Middle frontal gyrus (tissue), 1 donor: ENCODE data around the gene GSPT2.
"Not testable (repeated sequence)": the region's sequence is repeated elsewhere in the genome, so short reads cannot be mapped to it uniquely, and the experiment has no call there.

Source experiments
- DNase-seq: peaks from one replicate; pipeline ENCODE4 v3.0.0-alpha.2; 2015; ENCODE audit warnings: low spot score; ENCODE audit errors: extremely low spot score

The GSPT2 gene

DNA sequence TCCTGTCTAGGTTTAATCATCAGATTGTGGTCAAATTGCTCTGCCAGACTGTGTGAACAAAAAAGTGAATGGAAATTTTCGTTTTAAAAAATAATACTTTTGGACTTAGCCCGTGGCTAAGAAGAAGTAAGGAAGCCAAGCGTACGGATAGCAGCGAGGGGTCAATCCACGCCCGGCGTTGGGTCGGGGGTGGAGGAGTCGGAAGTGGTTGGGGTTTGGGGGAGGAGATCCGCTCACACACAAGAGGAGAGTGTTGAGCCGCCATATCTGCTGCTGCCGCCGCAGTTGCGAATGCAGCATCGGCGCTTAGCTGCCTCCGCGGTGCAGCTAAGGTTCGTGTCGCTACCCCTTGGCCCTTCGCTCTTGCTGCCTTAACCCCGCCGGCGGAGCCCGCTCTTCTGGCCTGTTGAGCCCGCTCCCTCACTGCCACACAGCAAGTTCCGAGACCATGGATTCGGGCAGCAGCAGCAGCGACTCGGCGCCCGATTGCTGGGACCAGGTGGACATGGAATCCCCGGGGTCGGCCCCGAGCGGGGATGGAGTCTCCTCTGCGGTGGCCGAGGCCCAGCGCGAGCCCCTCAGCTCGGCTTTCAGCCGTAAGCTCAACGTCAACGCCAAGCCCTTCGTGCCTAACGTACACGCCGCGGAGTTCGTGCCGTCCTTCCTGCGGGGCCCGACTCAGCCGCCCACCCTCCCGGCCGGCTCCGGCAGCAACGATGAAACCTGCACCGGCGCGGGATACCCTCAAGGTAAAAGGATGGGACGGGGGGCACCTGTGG is at the start of gene GSPT2:
Gene GSPT2 (plus strand): TSS at position 264 of the 779 bp plus-strand sequence. CDS start 185 bp downstream, at position 449.
- DNase-seq: peak; percentile 6

DNA sequence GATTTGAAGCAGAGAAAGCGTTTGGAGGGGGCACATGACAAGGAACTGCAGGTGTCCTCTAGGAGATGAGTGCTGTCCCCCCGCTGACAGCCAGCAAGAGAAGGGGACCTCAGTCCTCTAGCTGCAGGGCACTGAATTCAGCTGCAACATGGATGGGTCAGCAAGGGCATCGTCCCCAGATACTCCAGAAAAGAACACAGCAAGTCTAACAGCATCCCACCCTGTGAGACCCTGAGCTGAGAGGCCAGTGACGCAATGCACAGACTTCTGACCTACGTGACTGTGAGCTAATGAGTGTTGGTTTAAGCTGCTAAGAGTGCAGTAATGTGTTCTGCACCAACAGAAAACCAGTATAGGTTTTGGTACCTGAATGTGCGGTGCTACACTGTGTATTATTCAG is 49.0 kb upstream of the GSPT2 start:
- no peak for DNase-seq

DNA sequence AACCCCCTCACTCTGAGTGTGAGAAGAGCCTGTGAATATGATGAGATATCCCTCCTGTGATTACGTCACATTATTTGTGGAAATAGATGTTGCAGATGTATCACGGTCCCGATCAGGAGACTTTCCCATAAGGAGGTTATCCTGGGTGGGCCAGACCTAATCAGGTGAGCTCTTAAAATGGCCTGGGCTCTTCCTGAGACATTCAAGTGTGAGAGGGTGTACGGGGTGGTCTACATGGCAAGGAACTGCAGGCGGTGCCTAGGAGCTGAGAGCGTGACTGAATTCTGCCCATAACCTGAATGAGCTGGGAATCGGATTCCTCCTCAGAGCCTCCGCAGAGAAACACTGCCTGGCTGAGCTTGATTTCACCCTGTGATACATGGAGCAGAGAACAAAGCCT is 45.8 kb upstream of the GSPT2 start:
- DNase-seq: no peak

DNA sequence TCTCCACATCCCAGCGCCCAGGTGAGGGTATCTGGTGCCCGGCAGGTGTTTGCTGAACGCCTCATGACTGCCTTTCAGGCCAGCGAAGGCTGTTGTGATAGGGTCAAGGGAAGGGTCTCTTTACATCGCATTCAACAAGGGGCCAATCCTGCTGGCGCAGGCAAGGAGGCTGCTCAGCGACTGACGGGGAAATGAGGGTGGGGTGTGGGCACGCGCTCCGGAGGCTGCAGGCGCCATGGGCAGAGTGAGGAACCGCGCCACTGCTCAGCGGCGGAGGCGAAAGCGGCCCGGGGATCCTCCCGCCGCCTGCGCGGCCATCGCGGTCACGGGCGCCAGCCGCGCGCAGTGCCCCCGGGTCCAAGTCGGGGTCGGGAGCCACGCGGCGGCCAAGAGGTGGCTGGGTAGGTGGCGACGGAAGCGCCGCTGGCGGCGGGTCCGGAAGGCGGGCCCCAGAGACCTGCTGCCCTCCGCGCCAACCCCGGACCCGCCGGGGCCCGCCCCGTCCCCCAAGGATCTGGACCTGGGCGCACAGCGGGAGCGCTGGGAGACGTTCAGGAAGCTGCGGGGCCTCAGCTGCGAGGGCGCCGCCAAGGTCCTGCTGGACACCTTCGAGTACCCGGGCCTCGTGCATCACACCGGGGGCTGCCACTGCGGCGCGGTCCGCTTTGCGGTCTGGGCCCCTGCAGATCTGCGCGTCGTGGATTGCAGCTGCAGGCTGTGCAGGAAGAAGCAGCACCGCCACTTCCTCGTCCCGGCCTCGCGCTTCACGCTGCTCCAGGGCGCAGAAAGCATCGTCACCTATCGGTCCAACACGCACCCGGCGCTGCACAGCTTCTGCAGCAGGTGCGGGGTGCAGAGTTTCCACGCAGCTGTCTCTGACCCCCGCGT is 32.7 kb upstream of the GSPT2 start, which contains the start of gene CENPVL1:
Gene CENPVL1 (plus strand): TSS at position 236 of the 888 bp plus-strand sequence. CDS start 0 bp downstream, at position 236.
- not testable (repeated sequence) for DNase-seq

DNA sequence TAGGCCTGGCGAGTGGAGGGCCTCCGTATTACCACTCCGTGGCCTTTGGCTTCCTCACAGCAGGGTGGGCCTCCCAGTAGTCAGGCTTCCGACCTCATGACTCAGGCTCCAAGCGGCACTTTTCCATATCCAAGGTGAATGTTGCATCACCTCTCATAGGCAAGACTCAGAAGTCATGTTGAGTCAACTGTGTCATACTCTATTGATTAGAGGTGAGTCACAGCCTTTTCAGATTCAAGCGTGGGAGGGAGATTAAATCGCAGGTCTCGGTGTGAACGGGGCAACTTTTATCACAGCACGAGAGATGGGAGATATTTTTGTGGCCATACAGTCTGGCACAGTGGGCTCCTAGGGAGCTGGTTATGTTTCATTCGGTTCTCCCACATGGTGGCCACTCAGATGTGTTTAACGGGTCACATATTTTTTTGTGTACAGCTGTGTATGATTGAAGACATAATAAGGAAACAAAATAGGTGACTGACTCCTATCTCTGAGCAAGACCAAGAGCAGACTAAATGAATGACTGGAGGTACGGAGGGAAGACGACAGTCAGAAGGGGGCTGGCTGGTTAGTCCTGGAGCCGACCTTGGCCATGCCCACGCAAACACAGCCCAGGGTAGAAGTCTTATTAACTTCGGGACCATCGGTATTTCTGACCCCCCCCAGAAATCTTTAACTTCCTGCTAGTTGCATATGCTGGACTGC is 30.1 kb upstream of the GSPT2 start:
- DNase-seq: not testable (repeated sequence)

DNA sequence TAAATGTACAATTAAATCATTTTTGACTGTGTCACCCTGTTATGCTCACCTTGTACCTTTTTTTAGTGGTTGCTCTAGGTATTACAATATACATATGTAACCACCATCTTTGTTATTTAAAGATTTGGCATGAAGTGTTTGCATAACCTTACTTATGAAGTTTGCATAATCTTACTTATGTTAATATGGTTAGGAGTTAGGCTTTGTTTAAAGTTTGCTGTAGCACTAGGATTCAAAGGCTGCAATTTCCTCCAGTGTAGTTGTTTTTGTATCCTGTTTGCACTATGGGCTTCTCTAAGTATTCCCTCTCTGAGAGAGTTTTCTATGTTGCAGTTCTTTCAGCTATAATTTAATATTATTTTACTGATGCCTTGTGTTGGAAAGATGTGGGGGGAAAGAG is 15.0 kb upstream of the GSPT2 start:
- DNase-seq: no peak

DNA sequence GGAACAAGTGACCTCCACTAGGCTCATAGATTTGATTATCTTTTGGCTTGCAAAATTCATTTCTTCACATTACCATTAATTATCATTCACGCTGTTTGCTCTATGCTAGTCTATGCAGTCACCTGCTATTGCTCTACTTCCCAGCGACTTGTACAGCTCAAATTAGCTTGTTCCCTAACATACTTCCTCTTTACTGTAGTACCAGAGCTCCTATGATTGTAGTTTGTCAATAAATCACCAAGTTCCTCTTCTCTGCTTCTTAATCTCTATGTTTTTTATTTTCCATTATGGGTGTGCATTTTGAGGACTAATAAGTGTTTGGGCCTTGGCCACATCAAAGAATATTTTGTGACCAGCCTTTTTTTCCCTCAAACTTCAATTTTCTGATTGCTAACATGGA is 6.2 kb upstream of the GSPT2 start:
- no peak for DNase-seq

DNA sequence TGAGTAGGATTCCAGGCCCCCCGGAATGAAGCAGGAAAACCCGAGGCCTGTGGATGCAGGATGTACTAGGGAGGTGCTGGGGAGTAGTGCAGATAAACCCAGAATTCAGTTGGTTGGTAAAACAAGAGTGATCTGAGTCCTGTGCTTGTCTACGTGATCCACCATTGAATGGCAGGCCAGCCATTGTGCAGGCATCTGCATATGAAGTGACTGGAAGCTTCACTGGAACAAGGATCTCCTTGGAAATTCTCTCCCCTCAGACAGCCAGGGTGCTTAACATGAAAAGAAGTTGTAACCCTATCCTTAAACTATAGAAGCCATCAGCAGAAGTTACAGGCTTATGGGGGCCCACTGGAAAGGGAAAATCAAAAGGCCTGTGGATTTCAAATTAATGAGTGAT is 656 bp upstream of the GSPT2 start:
- no peak for DNase-seq

DNA sequence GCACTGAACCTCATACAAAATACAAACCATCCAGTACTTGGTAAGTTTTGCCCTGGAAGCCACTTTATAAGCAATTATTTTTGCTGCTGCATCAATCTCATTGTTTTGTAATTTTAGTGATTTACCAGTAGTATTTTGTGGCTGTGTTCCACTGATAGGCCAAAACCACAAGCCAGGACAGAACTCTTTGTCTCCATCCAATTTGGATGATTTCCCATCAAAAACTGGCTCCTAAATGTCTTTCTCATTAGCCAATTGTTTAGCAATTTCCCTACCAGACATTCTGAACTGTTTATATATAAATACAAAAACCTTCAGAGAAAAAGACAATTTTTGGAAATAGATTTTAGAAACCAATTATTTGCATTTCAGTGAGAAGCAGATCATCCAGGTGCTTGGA is 4.4 kb downstream of the GSPT2 start:
- DNase-seq: no peak

DNA sequence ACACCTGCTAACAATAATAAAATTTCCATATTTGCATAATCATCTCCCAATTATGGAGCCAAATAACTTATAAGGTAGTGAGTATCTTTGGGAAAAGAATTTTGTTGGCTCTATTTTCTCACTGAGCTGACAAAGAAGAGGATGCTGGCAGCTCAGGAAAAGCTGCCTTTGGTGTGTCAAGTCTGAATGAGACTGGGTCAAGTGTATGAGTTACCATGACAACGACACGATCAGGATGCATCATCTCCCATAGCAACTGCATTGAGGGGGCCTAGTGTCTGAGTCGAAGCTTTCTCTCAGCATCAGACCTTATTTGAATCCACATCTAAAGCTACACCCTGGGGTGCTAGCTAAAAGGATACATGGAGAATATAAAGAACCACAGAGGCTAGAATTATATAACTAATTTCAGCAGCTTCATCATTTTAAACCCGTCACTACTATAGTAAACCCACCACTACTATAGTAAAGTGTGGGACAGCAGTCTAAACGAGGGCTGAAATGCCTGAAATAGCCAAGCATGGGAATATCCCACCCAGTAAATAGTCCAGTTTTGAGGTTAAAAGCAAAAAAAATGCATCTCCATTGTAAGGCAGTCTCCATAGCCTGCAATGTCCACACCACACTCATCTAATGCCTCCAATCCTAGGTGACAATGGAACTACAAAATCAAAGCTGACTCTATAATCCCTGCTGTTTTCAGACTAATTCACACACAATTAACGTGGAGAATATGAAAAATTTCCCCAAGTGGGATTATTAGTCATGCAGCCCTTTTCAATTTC is 16.0 kb downstream of the GSPT2 start:
- DNase-seq: no peak

DNA sequence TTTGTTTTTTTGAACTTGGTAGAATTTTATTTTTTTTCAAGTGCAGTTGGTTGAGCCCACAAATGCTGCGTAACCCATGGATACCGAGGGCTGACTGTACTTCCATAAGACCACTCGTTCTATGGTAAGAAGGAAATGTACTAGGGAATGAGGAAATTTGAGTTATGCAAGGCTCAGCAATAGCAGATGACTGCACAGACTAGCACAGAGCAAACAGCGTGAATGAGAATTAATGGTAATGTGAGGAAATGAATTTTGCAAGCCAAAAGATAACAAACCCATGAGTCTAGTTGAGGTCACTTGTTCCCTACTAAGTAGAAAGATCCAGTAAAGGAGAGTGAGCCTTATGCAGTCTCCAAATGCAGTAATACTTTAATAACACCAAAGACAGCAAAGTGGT is 17.4 kb downstream of the GSPT2 start:
- DNase-seq: no peak

DNA sequence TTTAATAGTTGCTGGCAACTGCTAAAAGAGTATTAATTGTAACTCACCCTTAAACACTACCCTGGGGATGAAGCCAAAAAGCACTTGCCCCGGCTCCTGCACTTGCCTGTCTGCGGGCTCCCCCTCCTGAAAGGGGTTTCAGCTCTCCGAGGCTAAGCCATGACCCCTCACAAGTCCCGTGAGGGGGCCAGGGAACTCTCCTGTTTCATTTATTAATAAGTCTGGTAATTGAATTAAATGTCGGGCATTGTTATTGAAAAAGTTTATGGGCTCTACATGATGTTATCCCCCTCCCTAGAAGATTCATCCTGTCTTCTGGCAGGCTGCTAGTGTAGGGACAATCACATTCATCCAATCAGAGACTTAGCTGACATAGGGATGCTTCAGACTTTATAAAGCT is 23.3 kb downstream of the GSPT2 start:
- DNase-seq: no peak

DNA sequence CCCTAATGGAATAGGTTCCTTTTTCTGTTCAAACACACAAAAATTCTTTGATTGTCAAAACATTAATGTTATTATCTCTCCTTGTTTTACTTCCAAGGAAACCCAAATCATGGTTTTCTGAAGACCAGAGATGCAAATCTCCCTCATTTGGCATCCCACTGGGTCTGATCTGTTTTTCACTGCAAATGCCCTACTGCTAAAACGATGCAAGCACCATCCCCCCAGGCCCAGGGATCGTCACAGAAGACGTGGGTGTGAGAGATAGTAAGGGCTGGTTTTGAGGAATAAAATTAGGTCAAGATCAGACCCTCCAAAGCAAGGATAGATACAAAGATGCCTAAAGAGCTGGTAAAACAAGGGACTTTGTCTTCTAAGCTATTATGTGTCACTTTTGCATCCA is 33.6 kb downstream of the GSPT2 start:
- DNase-seq: no peak

DNA sequence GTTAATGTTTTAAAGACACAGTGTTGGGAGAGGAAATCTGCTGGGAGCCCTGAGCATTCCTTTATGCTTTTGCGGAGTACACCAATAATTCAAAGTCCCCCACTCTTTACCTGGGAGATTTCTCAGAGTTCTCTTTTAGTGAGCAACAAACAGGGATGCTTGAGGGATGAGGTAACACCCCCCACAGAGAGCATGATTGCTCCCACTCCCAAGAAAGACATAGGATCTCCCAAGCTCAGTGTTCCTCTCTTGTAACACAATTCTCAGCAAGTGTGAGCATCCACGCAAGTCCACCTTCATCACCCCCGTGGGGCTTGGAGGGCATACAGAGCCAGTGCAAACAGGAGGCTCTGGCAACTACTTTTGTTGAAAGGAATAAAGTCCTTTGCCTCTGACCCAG is 36.1 kb downstream of the GSPT2 start:
- DNase-seq: no peak

DNA sequence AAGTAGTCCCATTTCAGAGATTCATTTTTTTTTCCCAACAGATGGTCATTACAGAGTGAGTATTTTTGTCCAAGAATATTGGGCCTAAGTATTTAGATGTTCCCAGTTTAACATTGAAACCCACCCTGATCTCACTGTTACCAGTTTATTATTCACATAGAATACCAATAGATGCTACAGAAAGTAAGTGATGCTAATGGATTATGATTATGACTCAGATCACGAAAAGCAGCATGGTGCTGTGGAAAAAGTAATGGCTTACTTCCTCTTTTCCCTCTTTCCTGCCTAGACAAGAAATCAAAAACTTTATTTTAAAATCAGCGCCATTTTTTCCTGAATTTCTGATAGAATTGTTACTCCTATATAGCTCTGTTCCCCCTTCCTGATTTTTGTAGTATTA is 51.9 kb downstream of the GSPT2 start:
- DNase-seq: no peak
